NT2/D1 (cell line): Measurements from ENCODE around the gene NACC2.

ENCODE experiments used
- DNase-seq: peaks from one replicate; pipeline ENCODE4 v3.0.0-alpha.2; 2011; ENCODE audit warnings: low read depth, low spot score
- H3K27me3 ChIP-seq: 2 replicates; pipeline ENCODE4 v1.6.0; 2011; ENCODE audit warnings: mild to moderate bottlenecking; ENCODE audit not compliant: insufficient read length, insufficient read depth
- H3K36me3 ChIP-seq: 2 replicates; pipeline ENCODE4 v1.6.1; 2011; ENCODE audit warnings: mild to moderate bottlenecking, low read length, mixed read lengths; ENCODE audit not compliant: insufficient read depth, insufficient read length
- H3K4me1 ChIP-seq: 2 replicates; pipeline ENCODE4 v1.5.1; 2011; ENCODE audit not compliant: insufficient read depth, insufficient read length
- H3K4me3 ChIP-seq: 2 replicates; pipeline ENCODE4 v1.5.1; 2011; ENCODE audit warnings: low read depth; ENCODE audit not compliant: insufficient read length
- H3K9ac ChIP-seq: 2 replicates; pipeline ENCODE4 v1.6.0; 2011; ENCODE audit warnings: low read depth; ENCODE audit not compliant: insufficient read length
- H3K9me3 ChIP-seq: 2 replicates; pipeline ENCODE4 v1.5.1; 2011; ENCODE audit warnings: mild to moderate bottlenecking, low read length; ENCODE audit not compliant: insufficient read depth
- SUZ12 ChIP-seq: IDR thresholded peaks from 2 replicates; pipeline ENCODE4 v1.6.1; 2011; ENCODE audit not compliant: insufficient read length, insufficient read depth; ENCODE audit errors: extremely low read depth
- YY1 ChIP-seq: IDR thresholded peaks from 2 replicates; pipeline ENCODE4 v1.6.1; 2011; ENCODE audit not compliant: insufficient read length, insufficient read depth
- ZNF274 ChIP-seq: IDR thresholded peaks from 2 replicates; pipeline ENCODE4 v1.6.1; 2011; ENCODE audit warnings: mild to moderate bottlenecking, low read depth, low read length

Gene NACC2

GRCh38 chr9:136122425-136123383 lies 27.6 kb upstream of the NACC2 start:
- no peak overlapping the region for H3K4me3 ChIP-seq
- peak overlapping the region; percentile 58 for H3K9ac ChIP-seq
- H3K36me3 ChIP-seq = peaks cover 2% of the 10 kb centered on the region
- peaks cover 23% of the 10 kb centered on the region for H3K4me1 ChIP-seq
- TF ChIP-seq ZNF274 (no peak), SUZ12 (no peak), YY1 (no peak)
- no peak for DNase-seq
- H3K27me3 ChIP-seq = no peaks in the 10 kb centered on the region
- 0 out of 2 replicates have a peak, but pooled peaks cover 5% of the 10 kb centered on the region for H3K9me3 ChIP-seq

- TF ChIP-seq SUZ12 = no peak
- TF ChIP-seq ZNF274 = no peak
- TF ChIP-seq YY1 = no peak
- Histone ChIP-seq H3K9me3 (0 out of 2 replicates have a peak, but pooled peaks cover 5% of the 10 kb centered on the region), H3K27me3 (no peaks in the 10 kb centered on the region), H3K9ac (no peak overlapping the region), H3K4me3 (no peak overlapping the region), H3K36me3 (peaks cover 10% of the 10 kb centered on the region), H3K4me1 (peaks cover 31% of the 10 kb centered on the region)
- no peak for DNase-seq
Observed at GRCh38 chr9:136121801-136122200, 26.7 kb upstream of the NACC2 start.

- H3K27me3 ChIP-seq = no peaks in the 10 kb centered on the region
Observed at GRCh38 chr9:136120438-136120844, 25.4 kb upstream of the NACC2 start.

GRCh38 chr9:136119883-136120393 lies 24.8 kb upstream of the NACC2 start:
- DNase-seq = no peak
- peak overlapping the region; percentile 84 for H3K4me3 ChIP-seq
- H3K4me1 ChIP-seq = peaks cover 44% of the 10 kb centered on the region
- H3K36me3 ChIP-seq = peaks cover 29% of the 10 kb centered on the region
- no peaks in the 10 kb centered on the region for H3K27me3 ChIP-seq
- peak overlapping the region; percentile 98 for H3K9ac ChIP-seq
- no peak for TF ChIP-seq SUZ12
- no peak for TF ChIP-seq ZNF274
- no peak for TF ChIP-seq YY1
- H3K9me3 ChIP-seq = no peaks in the 10 kb centered on the region

More at GRCh38 chr9:136120438-136120844, 25.4 kb upstream of the NACC2 start:
- H3K9me3 ChIP-seq = 0 out of 2 replicates have a peak, but pooled peaks cover 4% of the 10 kb centered on the region
- peaks cover 24% of the 10 kb centered on the region for H3K36me3 ChIP-seq
- no peak overlapping the region for H3K4me3 ChIP-seq
- no peak for TF ChIP-seq ZNF274
- no peak for TF ChIP-seq SUZ12
- TF ChIP-seq YY1 = no peak
- H3K9ac ChIP-seq = peak overlapping the region; percentile 78
- peaks cover 40% of the 10 kb centered on the region for H3K4me1 ChIP-seq
- DNase-seq = no peak

GRCh38 chr9:136119061-136119882 lies 24.2 kb upstream of the NACC2 start:
- Histone ChIP-seq H3K4me1 (peaks cover 47% of the 10 kb centered on the region), H3K36me3 (peaks cover 36% of the 10 kb centered on the region), H3K27me3 (no peaks in the 10 kb centered on the region), H3K4me3 (peak overlapping the region; percentile 84), H3K9me3 (no peaks in the 10 kb centered on the region), H3K9ac (peak overlapping the region; percentile 98)
- TF ChIP-seq YY1 (no peak), SUZ12 (no peak), ZNF274 (no peak)
- DNase-seq = no peak

GRCh38 chr9:136118320-136119060 lies 23.4 kb upstream of the NACC2 start, which contains the start of gene TMEM250:
Gene TMEM250 (minus strand): TSS chr9:136118875. CDS start chr9:136116900, 1,975 bp downstream.
- peak within 1 kb of the TSS; percentile 84 for H3K4me3 ChIP-seq
- no peaks in the 10 kb centered on the region for H3K27me3 ChIP-seq
- H3K4me1 ChIP-seq = peaks cover 44% of the 10 kb centered on the region
- no peaks in the 10 kb centered on the region for H3K9me3 ChIP-seq
- no peak for TF ChIP-seq ZNF274
- no peak for TF ChIP-seq YY1
- TF ChIP-seq SUZ12 = no peak
- H3K36me3 ChIP-seq = peaks cover 44% of the 10 kb centered on the region
- DNase-seq = peak; percentile 96
- peak within 1 kb of the TSS; percentile 98 for H3K9ac ChIP-seq

- DNase-seq = no peak
- peak overlapping the region; percentile 98 for H3K9ac ChIP-seq
- H3K4me3 ChIP-seq = peak overlapping the region; percentile 84
- TF ChIP-seq YY1 (no peak), ZNF274 (no peak), SUZ12 (no peak)
- H3K9me3 ChIP-seq = no peaks in the 10 kb centered on the region
- H3K27me3 ChIP-seq = no peaks in the 10 kb centered on the region
- H3K36me3 ChIP-seq = peaks cover 47% of the 10 kb centered on the region
- H3K4me1 ChIP-seq = peaks cover 44% of the 10 kb centered on the region
Observed at GRCh38 chr9:136117916-136118319, 22.8 kb upstream of the NACC2 start.
